HCT116 (cell line): Measurements from ENCODE around the gene ACTG1. TPM values are rescaled to one million over a fixed set of nuclear protein-coding genes. Genes with fewer than 3 reads are reported as not detected.

ENCODE experiments used
- ATAC-seq: fragments of 200-7000 bp; cut with Tn5 transposase; 2 replicates; pipeline ENCODE4 v1.9.1; 2020; ENCODE audit warnings: mild to moderate bottlenecking, moderate library complexity
- BruUV-seq: library from RNA; stranded (reverse); fragments of 400-500 nt; replicated peaks from 2 replicates; lab custom pipeline; 2021; lab: Mats Ljungman, UMichigan
- CTCF ChIA-PET: fragments of 300-600 bp; sonication (Branson Sonifier 250); formaldehyde crosslinking; loops from one replicate; lab custom pipeline; 2021; ENCODE audit warnings: antibody characterized with exemption; lab: Charles Lee
- POLR2A ChIA-PET: fragments of 300-600, 350-600 bp; sonication (Branson Sonifier 250); formaldehyde crosslinking; loops from one replicate; lab custom pipeline; 2021; ENCODE audit warnings: antibody characterized with exemption; lab: Charles Lee
- RAD21 ChIA-PET, 2 experiments: fragments of 300-600 bp; sonication (Branson Sonifier 250); formaldehyde crosslinking; loops; one replicate each; lab custom pipeline; 2023; ENCODE audit warnings: low total read pairs in 2 of 2; ENCODE audit not compliant: uncharacterized antibody in 2 of 2, unreplicated experiment in 2 of 2, low non-redundant PET in 1 of 2; lab: Charles Lee
- DNase-seq: peaks from one replicate; pipeline ENCODE4 v3.0.0-alpha.2; 2010; ENCODE audit warnings: low read depth, low spot score
- H2AFZ ChIP-seq: fragments of 200-600 bp; shearing (Covaris generic), sonication (generic); 2 replicates; pipeline ENCODE4 v1.6.1; 2017; ENCODE audit warnings: low read depth, mixed run types, mixed read lengths, antibody characterized with exemption, low read length; ENCODE audit not compliant: poor library complexity, severe bottlenecking
- H3K27ac ChIP-seq: 2 replicates; pipeline ENCODE4 v1.5.1; 2012; ENCODE audit warnings: low read depth, low read length
- H3K27me3 ChIP-seq: fragments of 200-600 bp; sonication (generic); 2 replicates; pipeline ENCODE4 v1.6.1; 2016; ENCODE audit warnings: mixed run types, low read length, mixed read lengths; ENCODE audit not compliant: insufficient read depth
- H3K36me3 ChIP-seq, 2 experiments: fragments of 200-500 bp in 1 of 2; fragments of 200-600 bp in 1 of 2; sonication (Bioruptor generic) in 1 of 2; sonication (generic) in 1 of 2; 2 replicates each; pipeline versions ENCODE4 v1.5.1 to v1.6.1; 2014 to 2016; ENCODE audit warnings: low read length in 2 of 2, inconsistent platforms in 1 of 2, mixed read lengths in 1 of 2, mixed run types in 1 of 2; ENCODE audit not compliant: insufficient read depth in 2 of 2, control insufficient read depth in 1 of 2
- H3K4me1 ChIP-seq, 2 experiments: fragments of 200-600 bp in 1 of 2; sonication (generic) in 1 of 2; 2 replicates each; pipeline versions ENCODE4 v1.5.1 to v1.6.1; 2012 to 2017; ENCODE audit warnings: low read length in 2 of 2, inconsistent platforms in 1 of 2, mild to moderate bottlenecking in 1 of 2, mixed read lengths in 1 of 2, mixed run types in 1 of 2, moderate library complexity in 1 of 2; ENCODE audit not compliant: insufficient read depth in 2 of 2, control insufficient read depth in 1 of 2
- H3K4me2 ChIP-seq: fragments of 200-600 bp; sonication (generic); 2 replicates; pipeline ENCODE4 v1.6.1; 2017; ENCODE audit warnings: mixed run types, low read length, mixed read lengths
- H3K4me3 ChIP-seq, 2 experiments: fragments of 200-600 bp in 1 of 2; sonication (generic) in 1 of 2; replicated peaks in 1 of 2; 2 replicates each; pipeline ENCODE4 v1.5.1; 2011 to 2016; ENCODE audit warnings: low read length in 2 of 2, control low read depth in 1 of 2, low read depth in 1 of 2, mild to moderate bottlenecking in 1 of 2, mixed read lengths in 1 of 2, mixed run types in 1 of 2
- H3K79me2 ChIP-seq: fragments of 200-600 bp; sonication (generic); 2 replicates; pipeline ENCODE4 v1.6.1; 2017; ENCODE audit warnings: mild to moderate bottlenecking, mixed run types, low read length, moderate library complexity, mixed read lengths; ENCODE audit not compliant: insufficient read depth
- H3K9ac ChIP-seq: fragments of 200-600 bp; sonication (generic); 2 replicates; pipeline ENCODE4 v1.6.1; 2016; ENCODE audit warnings: low read length, mixed read lengths
- H3K9me2 ChIP-seq: fragments of 200-600 bp; sonication (generic), shearing (Covaris generic); 2 replicates; pipeline ENCODE4 v1.6.1; 2017; ENCODE audit warnings: mixed run types, mild to moderate bottlenecking, moderate library complexity; ENCODE audit not compliant: insufficient read depth
- H3K9me3 ChIP-seq, 2 experiments: fragments of 200-500 bp in 1 of 2; fragments of 200-600 bp in 1 of 2; sonication (Bioruptor generic) in 1 of 2; sonication (generic) in 1 of 2; 2 replicates each; pipeline ENCODE4 v1.6.1; 2014 to 2017; ENCODE audit warnings: low read length in 2 of 2, mixed read lengths in 2 of 2, inconsistent platforms in 1 of 2, low read depth in 1 of 2, mild to moderate bottlenecking in 1 of 2, mixed run types in 1 of 2, moderate library complexity in 1 of 2; ENCODE audit not compliant: control insufficient read depth in 1 of 2, insufficient read depth in 1 of 2
- H4K20me1 ChIP-seq: fragments of 200-600 bp; sonication (generic), shearing (Covaris generic); 2 replicates; pipeline ENCODE4 v1.6.1; 2017; ENCODE audit warnings: mixed run types, mild to moderate bottlenecking, moderate library complexity; ENCODE audit not compliant: insufficient read depth
- CBX3 ChIP-seq: IDR thresholded peaks from 2 replicates; pipeline ENCODE4 v1.6.1; 2012; ENCODE audit warnings: low read depth
- CEBPB ChIP-seq: IDR thresholded peaks from 2 replicates; pipeline ENCODE4 v1.6.1; 2012; ENCODE audit warnings: low read depth
- EGR1 ChIP-seq: IDR thresholded peaks from 2 replicates; pipeline ENCODE4 v1.6.1; 2012; ENCODE audit warnings: low read depth
- EZH2 ChIP-seq: fragments of 200-600 bp; sonication (generic); IDR thresholded peaks from 2 replicates; pipeline ENCODE4 v1.6.1; 2017; ENCODE audit warnings: antibody characterized with exemption, mixed run types
- EZH2phosphoT487 ChIP-seq: fragments of 200-600 bp; IDR thresholded peaks from 2 replicates; pipeline ENCODE4 v1.6.1; 2018; ENCODE audit warnings: antibody characterized with exemption, borderline replicate concordance
- FOSL1 ChIP-seq: IDR thresholded peaks from 2 replicates; pipeline ENCODE4 v1.6.1; 2012; ENCODE audit warnings: low read depth
- JUND ChIP-seq: IDR thresholded peaks from 2 replicates; pipeline ENCODE4 v1.6.1; 2012
- MAX ChIP-seq: IDR thresholded peaks from 2 replicates; pipeline ENCODE4 v1.6.1; 2012
- POLR2AphosphoS5 ChIP-seq: IDR thresholded peaks from 2 replicates; pipeline ENCODE4 v1.6.1; 2011; ENCODE audit warnings: mild to moderate bottlenecking, low read depth, low read length, moderate library complexity
- RAD21 ChIP-seq: IDR thresholded peaks from 2 replicates; pipeline ENCODE4 v1.6.1; 2012; ENCODE audit warnings: low read depth, mild to moderate bottlenecking
- REST ChIP-seq: IDR thresholded peaks from 2 replicates; pipeline ENCODE4 v1.6.1; 2012; ENCODE audit warnings: low read depth
- SIN3A ChIP-seq: IDR thresholded peaks from 2 replicates; pipeline ENCODE4 v1.6.1; 2012; ENCODE audit warnings: low read depth
- YY1 ChIP-seq: IDR thresholded peaks from 2 replicates; pipeline ENCODE4 v1.6.1; 2011; ENCODE audit warnings: low read length, low read depth, moderate library complexity, mild to moderate bottlenecking; ENCODE audit not compliant: insufficient replicate concordance; ENCODE audit errors: extremely low read depth
- ZNF274 ChIP-seq: fragments of 200-500 bp; sonication (Bioruptor generic); IDR thresholded peaks from 2 replicates; pipeline ENCODE4 v1.6.1; 2014; ENCODE audit warnings: mild to moderate bottlenecking, low read depth, low read length, inconsistent platforms
- intact Hi-C: fragments of 100-400 bp; cut with micrococcal nuclease; formaldehyde crosslinking; loops from 2 replicates; pipeline ENCODE4 v1.10.0; 2022
- total RNA-seq: library from RNA; stranded (reverse); gene quantifications from one replicate; pipeline ENCODE4 v1.2.1, GENCODE V29; 2021; ENCODE audit not compliant: unreplicated experiment

Gene ACTG1
- total RNA-seq, 1 experiment from 2014 or later, result 6,223 TPM

GRCh38 chr17:81470944-81471817 lies 41.4 kb downstream of the ACTG1 start:
- BruUV-seq, result TSS peak; percentile 91
- POLR2A ChIA-PET, result interaction anchor here (0.7 to 2.5 kb wide), 19 partner anchors 10 to 303 kb away, joined by 3 to 14 read pairs (median 6); partner anchors contain the start of gene BAHCC1

GRCh38 chr17:81470270-81470943 lies 42.2 kb downstream of the ACTG1 start:
- ATAC-seq (no peak), DNase-seq (no peak)
- Histone ChIP-seq H3K4me1 (peaks cover 6 to 30% of the 10 kb centered on the region in 2 experiments; a peak in 3 of 4 replicates), H3K27me3 (no peaks in the 10 kb centered on the region), H3K4me2 (no peak overlapping the region), H4K20me1 (no peaks in the 10 kb centered on the region), H3K36me3 (no peaks in the 10 kb centered on the region), H3K79me2 (no peaks in the 10 kb centered on the region), H3K9me2 (no peaks in the 10 kb centered on the region), H3K4me3 (no peak overlapping the region), H3K27ac (0 out of 2 replicates have a peak overlapping the region, but pooled peaks have one; percentile 59), H3K9me3 (no peaks in the 10 kb centered on the region), H3K9ac (no peak overlapping the region), H2AFZ (no peak overlapping the region)
- no TSS peak for BruUV-seq
- CTCF ChIA-PET, result no interaction called here
- intact Hi-C loops, result loop anchor here (5.0 kb wide), 2 partner anchors 178 to 328 kb away; no protein-coding TSS in a partner anchor
- POLR2A ChIA-PET, result interaction anchor here (2.5 kb wide), 1 partner anchor 179 kb away, joined by 12 read pairs; no protein-coding TSS in a partner anchor
- RAD21 ChIA-PET, result no interaction called here
- no peak for TF ChIP-seq ZNF274
- TF ChIP-seq CBX3, result no peak
- TF ChIP-seq SIN3A, result no peak
- no peak for TF ChIP-seq EGR1
- no peak for TF ChIP-seq POLR2AphosphoS5
- TF ChIP-seq REST, result no peak
- no peak for TF ChIP-seq EZH2
- no peak for TF ChIP-seq EZH2phosphoT487
- no peak for TF ChIP-seq JUND
- TF ChIP-seq CEBPB, result no peak
- TF ChIP-seq MAX, result no peak
- no peak for TF ChIP-seq YY1
- no peak for TF ChIP-seq FOSL1

More at GRCh38 chr17:81470944-81471817, 41.4 kb downstream of the ACTG1 start:
- ChIA-PET CTCF (interaction anchor here (0.6 to 1.7 kb wide), 11 partner anchors 9 to 329 kb away, joined by 3 to 21 read pairs (median 6); partner anchors contain the start of gene BAHCC1), RAD21 (interaction anchor here (0.9 to 1.1 kb wide), 9 partner anchors 13 to 218 kb away, joined by 3 to 8 read pairs (median 4); partner anchors contain the start of gene BAHCC1 (in 1 of the 2))
- Histone ChIP-seq H3K9ac (peak overlapping the region; percentile 70), H3K9me2 (no peaks in the 10 kb centered on the region), H3K4me1 (peaks cover 6 to 30% of the 10 kb centered on the region in 2 experiments; a peak in 3 of 4 replicates), H4K20me1 (no peaks in the 10 kb centered on the region), H3K79me2 (no peaks in the 10 kb centered on the region), H3K27ac (peak overlapping the region; percentile 59), H3K4me2 (peak overlapping the region; percentile 81), H3K36me3 (no peaks in the 10 kb centered on the region), H3K27me3 (no peaks in the 10 kb centered on the region), H3K9me3 (no peaks in the 10 kb centered on the region), H2AFZ (no peak overlapping the region), H3K4me3 (peak overlapping the region; percentile 51 to 58)
- ATAC-seq (peak; percentile 31), DNase-seq (no peak)
- intact Hi-C loops, result loop anchor here (1.0 to 5.0 kb wide), 4 partner anchors 99 to 329 kb away; no protein-coding TSS in a partner anchor
- TF ChIP-seq EZH2 (no peak), RAD21 (no peak)
